HG02610 (cell line): ENCODE measurements around the gene PITRM1.

Experiments
- ATAC-seq: cut with Tn5 transposase; IDR thresholded peaks from one replicate; pipeline ENCODE4 v1.9.1; 2021; ENCODE audit warnings: mild to moderate bottlenecking, moderate library complexity; ENCODE audit not compliant: unreplicated experiment

The PITRM1 gene

DNA sequence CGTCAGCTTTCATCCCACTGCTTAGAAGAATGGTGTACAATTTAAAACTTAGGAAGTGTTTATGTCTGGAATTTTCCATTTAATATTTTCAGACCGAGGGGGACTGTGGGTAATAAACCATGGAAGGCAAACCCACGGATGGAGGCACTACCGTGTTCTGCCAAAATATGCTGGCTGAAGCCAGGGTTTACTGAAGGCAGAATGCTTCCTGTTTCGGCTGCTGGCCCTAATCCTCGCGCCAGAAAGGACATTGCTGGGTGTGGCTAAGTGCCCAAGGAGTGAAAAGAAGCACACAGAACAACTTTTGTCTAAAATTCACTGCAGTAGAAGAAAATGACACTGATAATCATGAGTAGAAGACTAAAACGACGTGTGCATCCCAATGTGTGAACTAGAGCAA is 32.3 kb downstream of the PITRM1 start:
- no peak for ATAC-seq

GRCh38 chr10:3139216-3139910 is 33.2 kb downstream of the PITRM1 start:
- ATAC-seq, result no peak

DNA sequence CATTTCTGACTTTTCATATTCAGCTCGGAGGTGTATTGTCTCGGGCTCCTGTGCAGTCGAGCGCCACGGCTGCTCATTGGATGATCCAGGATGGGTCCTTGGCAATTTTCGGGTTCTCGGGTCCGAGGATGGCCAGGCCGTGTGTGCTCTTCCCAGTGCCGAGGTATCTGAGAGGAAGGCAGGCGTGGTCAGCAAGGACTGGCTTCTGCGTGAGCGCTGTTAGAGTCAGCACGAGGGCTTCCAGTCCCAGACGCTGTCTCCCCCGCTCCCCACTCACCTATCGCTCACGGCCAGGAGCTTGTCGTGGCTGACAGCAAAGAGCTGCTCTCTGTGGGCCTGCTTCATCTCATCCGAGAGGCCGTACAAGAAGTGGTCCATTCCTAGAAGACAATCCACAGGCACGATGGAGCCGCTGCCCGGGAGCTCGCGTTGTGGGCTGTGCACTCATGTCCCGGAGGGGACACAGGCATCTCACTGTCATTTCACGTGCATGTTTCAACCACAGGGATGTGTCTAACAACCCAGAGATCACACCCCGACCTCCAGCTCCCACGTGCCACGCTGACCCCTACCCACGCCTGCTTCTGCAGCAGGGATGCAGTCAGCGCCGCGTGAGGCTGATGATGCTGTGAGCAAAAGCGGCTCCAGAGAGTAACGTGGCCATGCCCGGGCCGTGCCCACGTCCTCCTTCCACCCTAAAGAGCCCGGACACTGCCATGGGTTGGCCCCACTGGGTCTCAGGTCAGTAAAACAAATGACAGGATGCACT is 34.4 kb downstream of the PITRM1 start:
- no peak for ATAC-seq

- ATAC-seq, result no peak
Measured at GRCh38 chr10:3136763-3137611, 35.6 kb downstream of the PITRM1 start.

DNA sequence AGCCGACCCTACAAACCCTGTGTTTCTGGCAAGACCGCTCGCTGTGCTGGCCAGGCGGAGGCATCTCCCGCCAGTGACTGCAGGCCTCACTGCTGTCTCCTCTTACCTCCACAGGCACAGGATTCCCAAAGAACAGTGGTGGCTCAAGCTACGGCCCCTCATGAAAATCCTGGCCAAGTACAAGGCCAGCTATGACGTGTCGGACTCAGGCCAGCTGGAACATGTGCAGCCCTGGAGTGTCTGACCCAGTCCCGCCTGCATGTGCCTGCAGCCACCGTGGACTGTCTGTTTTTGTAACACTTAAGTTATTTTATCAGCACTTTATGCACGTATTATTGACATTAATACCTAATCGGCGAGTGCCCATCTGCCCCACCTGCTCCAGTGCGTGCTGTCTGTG is 36.2 kb downstream of the PITRM1 start:
- ATAC-seq, result no peak

DNA sequence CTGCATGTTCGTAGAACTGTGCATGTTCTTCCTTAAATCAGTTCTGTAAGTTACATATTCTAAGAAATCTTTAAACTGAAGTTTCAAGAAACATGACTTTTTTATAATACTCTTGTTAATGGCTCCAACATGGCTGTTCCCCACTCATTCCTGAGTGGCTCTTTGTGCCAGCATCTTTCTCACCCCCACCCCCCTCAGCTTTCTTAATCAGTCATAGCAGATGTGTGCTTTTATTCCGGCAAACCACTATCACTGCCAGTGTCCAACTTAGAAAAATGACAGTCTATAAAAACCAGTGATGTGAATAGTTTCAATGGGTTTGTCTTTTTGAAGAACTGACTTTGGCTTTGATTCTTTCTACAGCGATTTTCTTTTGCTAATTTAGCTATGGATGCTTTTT is 37.6 kb downstream of the PITRM1 start:
- no peak for ATAC-seq

DNA sequence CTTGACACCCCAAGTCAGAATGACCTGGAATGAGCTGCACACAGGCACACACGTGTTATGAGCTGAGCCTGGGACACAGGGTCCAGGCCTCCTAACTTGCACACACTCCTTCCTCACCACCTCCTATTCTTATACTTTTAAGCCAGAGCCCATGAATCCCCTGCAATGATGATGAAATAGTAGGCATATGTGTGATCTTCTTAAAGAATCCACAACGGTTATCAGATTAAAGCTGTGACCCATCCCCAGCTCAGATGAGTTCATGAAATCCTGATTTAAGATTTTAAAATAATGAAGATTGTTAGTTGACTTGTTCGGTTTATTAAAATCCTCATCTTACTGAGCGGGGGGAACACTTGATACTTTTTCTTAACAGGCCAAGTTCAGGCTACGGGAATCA is 38.6 kb downstream of the PITRM1 start:
- ATAC-seq, result no peak

- no peak for ATAC-seq
Measured at GRCh38 chr10:3132036-3133025, 40.3 kb downstream of the PITRM1 start.

DNA sequence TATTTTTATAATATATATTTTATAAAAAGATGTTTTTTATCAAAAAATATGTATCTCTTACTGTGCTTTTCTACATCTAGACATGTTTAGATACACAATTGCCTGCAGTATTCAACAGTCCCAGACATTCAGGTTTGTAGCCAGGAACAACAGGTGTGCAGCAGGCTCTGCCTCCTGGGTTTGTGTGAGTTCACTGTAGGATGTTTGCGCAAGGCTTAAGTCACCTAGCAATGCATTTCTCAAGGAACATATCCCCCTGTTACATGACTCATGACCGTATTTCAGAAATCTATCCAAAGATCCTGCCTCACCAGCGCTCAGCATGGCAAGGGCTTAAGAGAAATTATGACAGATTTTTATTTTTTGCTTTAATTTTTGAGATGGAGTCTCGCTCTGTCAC is 41.5 kb downstream of the PITRM1 start:
- ATAC-seq, result no peak

DNA sequence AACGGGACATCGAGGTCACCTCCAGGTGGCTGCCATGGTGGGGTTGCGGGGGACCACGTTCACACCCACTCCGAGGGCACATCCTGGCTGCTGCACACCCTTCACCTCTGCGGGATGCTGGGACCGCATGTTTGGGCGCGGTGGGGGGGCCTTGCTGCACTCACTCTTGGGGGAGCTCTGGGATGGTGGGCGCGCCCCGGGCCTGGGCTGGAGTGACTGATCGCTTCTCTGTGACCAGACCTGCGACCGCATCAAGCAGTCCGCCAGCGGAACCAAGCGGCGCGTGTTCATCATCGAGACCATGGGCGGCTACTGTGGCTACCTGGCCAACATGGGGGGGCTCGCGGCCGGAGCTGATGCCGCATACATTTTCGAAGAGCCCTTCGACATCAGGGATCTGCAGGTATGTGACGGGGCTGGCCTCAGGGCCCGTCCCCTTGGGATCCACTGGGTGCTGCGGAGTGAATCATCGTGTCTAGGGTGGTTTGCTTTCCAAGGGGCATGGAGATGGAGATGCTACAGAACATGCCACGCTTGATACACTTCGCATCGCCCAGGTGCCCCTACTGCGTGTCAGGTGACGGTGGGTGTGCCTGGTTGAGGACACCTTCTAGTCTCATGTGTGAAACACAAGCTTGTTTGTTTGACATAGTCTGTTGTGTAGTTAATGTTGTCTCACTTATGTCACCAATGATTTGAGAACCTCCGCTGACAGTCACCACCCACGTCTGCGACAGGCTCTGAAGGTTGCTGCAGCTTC is 42.8 kb downstream of the PITRM1 start:
- ATAC-seq, result no peak

- no peak for ATAC-seq
Measured at GRCh38 chr10:3128379-3129130, 44.0 kb downstream of the PITRM1 start.

GRCh38 chr10:3127921-3128320 is 44.7 kb downstream of the PITRM1 start:
- ATAC-seq, result no peak

- ATAC-seq, result no peak
Measured at GRCh38 chr10:3126741-3127346, 45.7 kb downstream of the PITRM1 start.

DNA sequence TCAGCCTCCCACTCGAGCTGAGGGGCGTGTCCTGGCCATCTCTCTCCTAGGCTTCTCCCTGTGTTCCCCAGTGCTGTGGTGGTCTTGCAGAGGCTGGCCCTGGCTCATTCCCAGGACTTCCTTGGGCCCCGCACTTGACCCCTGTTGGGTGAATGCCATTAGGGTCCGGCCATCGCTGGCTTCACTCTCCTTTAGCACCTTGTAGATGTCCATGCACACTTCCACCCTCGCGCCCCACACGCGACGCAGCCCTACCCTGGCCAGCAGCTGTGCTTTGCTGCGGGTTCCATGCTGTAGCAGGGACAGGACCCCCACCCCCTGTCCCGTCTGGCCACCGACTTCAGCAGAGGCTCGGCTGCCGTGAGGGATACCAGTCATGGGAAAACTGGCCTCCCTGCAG is 46.3 kb downstream of the PITRM1 start:
- no peak for ATAC-seq

GRCh38 chr10:3125527-3126170 is 46.9 kb downstream of the PITRM1 start:
- no peak for ATAC-seq

GRCh38 chr10:3124412-3125175 is 48.0 kb downstream of the PITRM1 start:
- ATAC-seq, result no peak
